ENCODE measurements around the gene GTPBP6.
A peak's percentile ranks its signal among the peaks of the same experiment; 100 is the strongest.

The GTPBP6 gene

DNA sequence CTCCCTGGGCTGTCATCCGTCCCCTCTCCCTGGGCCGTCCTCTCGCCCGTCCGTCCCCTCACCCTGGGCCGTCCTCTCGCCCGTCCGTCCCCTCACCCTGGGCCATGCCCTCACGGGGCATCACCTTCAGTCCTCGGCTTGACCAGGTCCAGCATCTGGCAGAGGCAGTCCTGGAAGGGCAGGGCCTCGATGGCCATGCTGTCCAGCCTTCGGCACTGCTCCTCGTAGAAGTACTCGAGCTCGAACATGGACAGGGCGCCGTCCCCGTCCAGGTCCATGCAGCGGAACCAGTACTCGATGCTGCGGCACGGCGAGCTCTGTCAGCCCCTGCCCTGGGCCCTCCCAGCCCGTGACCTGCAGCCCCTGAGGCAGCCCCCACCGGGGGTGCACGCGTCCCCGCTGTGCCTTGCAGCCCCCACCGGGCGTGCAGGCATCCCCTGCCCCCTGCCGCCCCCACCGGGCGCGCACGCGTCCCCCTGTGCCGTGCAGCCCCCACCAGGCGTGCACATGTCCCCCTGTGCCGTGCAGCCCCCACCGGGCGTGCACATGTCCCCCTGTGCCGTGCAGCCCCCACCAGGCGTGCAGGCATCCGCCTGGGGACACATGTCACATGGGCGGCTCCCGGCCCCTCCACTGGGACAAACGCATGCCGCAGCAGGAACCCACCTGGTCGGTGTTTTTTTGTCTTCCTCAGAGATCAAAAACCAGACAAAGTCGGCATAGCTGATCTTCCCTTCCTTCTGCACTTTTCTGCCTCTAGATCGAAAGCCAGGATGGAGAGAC, 22.2 kb upstream of the GTPBP6 start:
- no peak overlapping the region for H4K91ac ChIP-seq (ENCODE audit: low read depth, low read length)
- no peak overlapping the region for H4K8ac ChIP-seq (ENCODE audit: low read depth, low read length)
- H3K79me1 ChIP-seq (ENCODE audit: low read length), result no peaks in the 10 kb centered on the region
- H4K12ac ChIP-seq (ENCODE audit: low read depth, low read length), result no peak overlapping the region
- H3K27me3 ChIP-seq (ENCODE audit: insufficient read depth, low read length), result no peaks in the 10 kb centered on the region
- peaks cover 47 to 56% of the 10 kb centered on the region in 2 experiments for H3K36me3 ChIP-seq (ENCODE audit: control insufficient read depth in 1 of 2, insufficient read depth in 2 of 2, low read length in 2 of 2)
- no peak overlapping the region for H2BK120ac ChIP-seq (ENCODE audit: insufficient read depth, low read length, poor library complexity)
- H3K14ac ChIP-seq (ENCODE audit: low read length), result no peak overlapping the region
- no peak overlapping the region for H3K9ac ChIP-seq (ENCODE audit: low read length)
- H3K4me2 ChIP-seq (ENCODE audit: low read length), result no peak overlapping the region
- H3K4me3 ChIP-seq (ENCODE audit: low read depth, low read length), result peak overlapping the region; percentile 18
- H2AFZ ChIP-seq (ENCODE audit: insufficient read depth, low read length, poor library complexity), result no peak overlapping the region
- H3K18ac ChIP-seq (ENCODE audit: low read length), result no peak overlapping the region
- DNase-seq, result no peak
- H2BK5ac ChIP-seq (ENCODE audit: low read depth, low read length, poor library complexity), result no peak overlapping the region
- peaks cover 25% of the 10 kb centered on the region for H3K9me3 ChIP-seq (ENCODE audit: insufficient read depth, low read depth, low read length)
- no peaks in the 10 kb centered on the region for H3K4me1 ChIP-seq (ENCODE audit: control insufficient read depth in 1 of 2, insufficient read depth in 2 of 2, low read length in 2 of 2)
- no peak overlapping the region for H3K27ac ChIP-seq (ENCODE audit: low read depth, low read length)
- H3K79me2 ChIP-seq (ENCODE audit: control insufficient read depth, insufficient read depth, low read length, poor library complexity), result no peaks in the 10 kb centered on the region
- H3K23ac ChIP-seq (ENCODE audit: low read length), result no peak overlapping the region
- H2BK12ac ChIP-seq (ENCODE audit: low read length), result no peak overlapping the region
- no peak overlapping the region for H3K4ac ChIP-seq (ENCODE audit: low read depth, low read length)
- no CpG with 5 or more reads among the region's 52 CpGs for WGBS (ENCODE audit: extremely low coverage, insufficient coverage, insufficient read length)
- no peak overlapping the region for H2AK5ac ChIP-seq (ENCODE audit: low read length)

DNA sequence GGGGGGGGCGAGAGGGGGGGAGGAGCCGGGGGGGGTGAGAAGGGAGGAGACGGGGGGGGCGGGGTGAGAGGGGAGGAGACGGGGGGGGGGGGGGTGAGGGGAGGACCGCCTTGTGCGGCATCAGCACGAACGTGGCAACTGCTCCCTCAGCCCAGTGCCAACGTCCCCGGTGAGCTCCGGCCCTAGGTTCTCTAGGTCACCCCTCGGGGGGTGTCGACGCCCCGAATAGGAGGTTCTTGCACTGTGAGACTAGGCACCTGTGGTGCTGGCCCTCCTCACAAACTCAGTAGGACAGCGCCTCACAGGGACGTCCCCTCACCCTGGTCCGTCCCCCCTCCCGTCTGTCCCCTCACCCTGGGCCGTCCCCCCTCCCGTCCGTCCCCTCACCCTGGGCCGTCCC, 21.5 kb upstream of the GTPBP6 start:
- Histone ChIP-seq H3K14ac (ENCODE audit: low read length) (no peak overlapping the region), H2AFZ (ENCODE audit: insufficient read depth, low read length, poor library complexity) (no peak overlapping the region), H3K4me3 (ENCODE audit: low read depth, low read length) (no peak overlapping the region), H3K9ac (ENCODE audit: low read length) (no peak overlapping the region), H2BK5ac (ENCODE audit: low read depth, low read length, poor library complexity) (no peak overlapping the region), H3K4me2 (ENCODE audit: low read length) (no peak overlapping the region), H2BK120ac (ENCODE audit: insufficient read depth, low read length, poor library complexity) (no peak overlapping the region), H3K79me1 (ENCODE audit: low read length) (no peaks in the 10 kb centered on the region), H3K79me2 (ENCODE audit: control insufficient read depth, insufficient read depth, low read length, poor library complexity) (no peaks in the 10 kb centered on the region), H3K23ac (ENCODE audit: low read length) (no peak overlapping the region), H3K36me3 (ENCODE audit: control insufficient read depth in 1 of 2, insufficient read depth in 2 of 2, low read length in 2 of 2) (peaks cover 49 to 58% of the 10 kb centered on the region in 2 experiments), H2AK5ac (ENCODE audit: low read length) (no peak overlapping the region), H3K9me3 (ENCODE audit: insufficient read depth, low read depth, low read length) (peaks cover 26% of the 10 kb centered on the region), H3K18ac (ENCODE audit: low read length) (no peak overlapping the region), H4K8ac (ENCODE audit: low read depth, low read length) (no peak overlapping the region), H3K27ac (ENCODE audit: low read depth, low read length) (no peak overlapping the region), H3K27me3 (ENCODE audit: insufficient read depth, low read length) (no peaks in the 10 kb centered on the region), H4K12ac (ENCODE audit: low read depth, low read length) (no peak overlapping the region), H4K91ac (ENCODE audit: low read depth, low read length) (no peak overlapping the region), H3K4me1 (ENCODE audit: control insufficient read depth in 1 of 2, insufficient read depth in 2 of 2, low read length in 2 of 2) (no peaks in the 10 kb centered on the region), H3K4ac (ENCODE audit: low read depth, low read length) (no peak overlapping the region), H2BK12ac (ENCODE audit: low read length) (no peak overlapping the region)
- no CpG with 5 or more reads among the region's 24 CpGs for WGBS (ENCODE audit: extremely low coverage, insufficient coverage, insufficient read length)
- no peak for DNase-seq

DNA sequence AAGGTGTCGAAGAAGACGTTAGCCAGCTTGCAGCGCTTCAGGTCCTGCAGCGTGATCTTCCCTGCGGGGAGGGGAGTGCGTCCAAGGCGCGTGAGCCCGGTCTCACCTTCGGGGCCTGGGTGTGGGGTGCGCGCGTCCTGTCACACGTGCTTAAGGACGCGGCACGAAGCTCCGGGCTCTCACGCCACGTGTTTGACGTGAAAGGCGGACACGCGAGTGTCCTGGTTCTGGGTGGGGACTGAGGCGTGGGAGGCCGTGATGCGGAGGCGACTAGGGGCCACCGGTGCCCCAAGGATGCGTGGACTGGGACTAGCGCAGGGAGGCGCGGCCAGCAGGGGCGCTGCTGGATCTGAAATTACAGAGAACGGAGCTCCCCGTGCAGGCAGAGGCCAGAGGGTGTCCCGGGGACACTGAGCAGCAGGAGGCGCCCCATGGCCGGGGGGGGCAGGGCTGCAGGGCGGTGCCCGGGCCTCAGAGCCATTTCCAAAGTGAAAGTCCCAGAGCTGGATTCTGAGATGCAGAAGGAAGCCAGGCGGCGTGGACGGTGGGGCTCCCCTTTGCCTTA, 20.3 kb upstream of the GTPBP6 start:
- Histone ChIP-seq H3K18ac (ENCODE audit: low read length) (no peak overlapping the region), H4K12ac (ENCODE audit: low read depth, low read length) (no peak overlapping the region), H2AFZ (ENCODE audit: insufficient read depth, low read length, poor library complexity) (no peak overlapping the region), H2BK120ac (ENCODE audit: insufficient read depth, low read length, poor library complexity) (no peak overlapping the region), H4K8ac (ENCODE audit: low read depth, low read length) (no peak overlapping the region), H3K36me3 (ENCODE audit: control insufficient read depth in 1 of 2, insufficient read depth in 2 of 2, low read length in 2 of 2) (peaks cover 50 to 52% of the 10 kb centered on the region in 2 experiments), H3K9me3 (ENCODE audit: insufficient read depth, low read depth, low read length) (peaks cover 21% of the 10 kb centered on the region), H4K91ac (ENCODE audit: low read depth, low read length) (no peak overlapping the region), H3K4ac (ENCODE audit: low read depth, low read length) (no peak overlapping the region), H3K27me3 (ENCODE audit: insufficient read depth, low read length) (no peaks in the 10 kb centered on the region), H3K9ac (ENCODE audit: low read length) (no peak overlapping the region), H2BK5ac (ENCODE audit: low read depth, low read length, poor library complexity) (no peak overlapping the region), H3K4me1 (ENCODE audit: control insufficient read depth in 1 of 2, insufficient read depth in 2 of 2, low read length in 2 of 2) (no peaks in the 10 kb centered on the region), H3K79me2 (ENCODE audit: control insufficient read depth, insufficient read depth, low read length, poor library complexity) (no peaks in the 10 kb centered on the region), H3K4me2 (ENCODE audit: low read length) (no peak overlapping the region), H3K14ac (ENCODE audit: low read length) (no peak overlapping the region), H2BK12ac (ENCODE audit: low read length) (no peak overlapping the region), H3K79me1 (ENCODE audit: low read length) (no peaks in the 10 kb centered on the region), H3K23ac (ENCODE audit: low read length) (no peak overlapping the region), H3K27ac (ENCODE audit: low read depth, low read length) (no peak overlapping the region), H2AK5ac (ENCODE audit: low read length) (no peak overlapping the region), H3K4me3 (ENCODE audit: low read depth, low read length) (no peak overlapping the region)
- DNase-seq, result no peak
- WGBS (ENCODE audit: extremely low coverage, insufficient coverage, insufficient read length), result no CpG with 5 or more reads among the region's 44 CpGs

DNA sequence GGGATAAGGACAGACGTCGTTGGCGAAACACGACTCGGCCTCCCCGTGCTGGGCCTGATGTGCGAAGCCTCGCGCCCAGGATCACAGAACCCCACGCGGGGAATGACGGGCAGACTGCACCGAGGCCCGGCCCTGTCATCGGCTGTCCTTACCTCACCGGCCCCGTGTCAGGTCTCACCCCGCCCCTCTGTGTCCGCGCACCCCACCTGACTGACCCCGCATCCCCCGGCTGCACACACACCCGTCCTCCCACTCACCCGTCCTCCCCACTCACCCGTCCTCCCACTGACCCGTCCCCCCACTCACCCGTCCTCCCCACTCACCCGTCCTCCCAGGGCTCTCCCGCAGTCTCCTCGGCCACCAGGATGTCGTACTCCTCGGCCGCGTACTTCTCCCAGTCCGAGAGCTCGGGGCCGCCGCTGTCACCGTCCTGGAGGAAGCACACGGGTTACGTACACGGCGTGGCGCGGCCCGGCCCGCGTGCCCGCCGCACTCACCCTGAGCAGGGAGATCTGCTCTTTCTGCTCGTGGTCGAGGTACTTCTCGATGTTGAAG, 19.8 kb upstream of the GTPBP6 start:
- H4K8ac ChIP-seq (ENCODE audit: low read depth, low read length), result no peak overlapping the region
- no peak overlapping the region for H2BK5ac ChIP-seq (ENCODE audit: low read depth, low read length, poor library complexity)
- peaks cover 52 to 55% of the 10 kb centered on the region in 2 experiments for H3K36me3 ChIP-seq (ENCODE audit: control insufficient read depth in 1 of 2, insufficient read depth in 2 of 2, low read length in 2 of 2)
- H2BK120ac ChIP-seq (ENCODE audit: insufficient read depth, low read length, poor library complexity), result no peak overlapping the region
- H4K12ac ChIP-seq (ENCODE audit: low read depth, low read length), result no peak overlapping the region
- no peak overlapping the region for H2BK12ac ChIP-seq (ENCODE audit: low read length)
- no peak overlapping the region for H2AFZ ChIP-seq (ENCODE audit: insufficient read depth, low read length, poor library complexity)
- peaks cover 21% of the 10 kb centered on the region for H3K9me3 ChIP-seq (ENCODE audit: insufficient read depth, low read depth, low read length)
- no peaks in the 10 kb centered on the region for H3K79me2 ChIP-seq (ENCODE audit: control insufficient read depth, insufficient read depth, low read length, poor library complexity)
- no peak overlapping the region for H2AK5ac ChIP-seq (ENCODE audit: low read length)
- no peak overlapping the region for H4K91ac ChIP-seq (ENCODE audit: low read depth, low read length)
- no peak overlapping the region for H3K14ac ChIP-seq (ENCODE audit: low read length)
- H3K27ac ChIP-seq (ENCODE audit: low read depth, low read length), result no peak overlapping the region
- H3K79me1 ChIP-seq (ENCODE audit: low read length), result no peaks in the 10 kb centered on the region
- H3K4me1 ChIP-seq (ENCODE audit: control insufficient read depth in 1 of 2, insufficient read depth in 2 of 2, low read length in 2 of 2), result no peaks in the 10 kb centered on the region
- no peak overlapping the region for H3K9ac ChIP-seq (ENCODE audit: low read length)
- no CpG with 5 or more reads among the region's 53 CpGs for WGBS (ENCODE audit: extremely low coverage, insufficient coverage, insufficient read length)
- H3K27me3 ChIP-seq (ENCODE audit: insufficient read depth, low read length), result no peaks in the 10 kb centered on the region
- no peak overlapping the region for H3K23ac ChIP-seq (ENCODE audit: low read length)
- no peak overlapping the region for H3K18ac ChIP-seq (ENCODE audit: low read length)
- H3K4me2 ChIP-seq (ENCODE audit: low read length), result no peak overlapping the region
- H3K4ac ChIP-seq (ENCODE audit: low read depth, low read length), result no peak overlapping the region
- H3K4me3 ChIP-seq (ENCODE audit: low read depth, low read length), result no peak overlapping the region
- no peak for DNase-seq
